ENCODE measurements around the gene PDXDC1.
"Not testable (repeated sequence)": the region's sequence is repeated elsewhere in the genome, so short reads cannot be mapped to it uniquely, and the experiment has no call there.

The PDXDC1 gene

GRCh38 chr16:15071916-15072769 lies 97.3 kb downstream of the PDXDC1 start:
- not testable (repeated sequence) for DNase-seq

DNA sequence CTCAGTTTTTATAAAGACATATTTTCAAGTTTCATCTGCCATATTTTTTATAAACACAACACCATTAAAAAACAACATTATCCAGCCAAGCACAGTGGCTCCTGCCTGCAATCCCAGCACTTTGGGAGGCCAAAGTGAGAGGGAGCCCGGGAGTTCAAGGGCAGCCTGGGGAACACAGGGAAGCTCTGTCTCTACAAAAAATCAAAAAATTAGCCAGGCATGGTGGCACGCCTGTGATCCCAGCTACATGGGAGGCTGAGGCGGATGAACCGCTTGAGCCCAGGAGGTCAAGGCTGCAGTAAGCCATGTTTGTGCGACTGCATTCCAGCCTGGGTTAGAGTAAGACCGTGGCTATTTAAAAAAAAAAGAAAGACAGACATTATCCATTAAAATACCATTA lies 98.3 kb downstream of the PDXDC1 start:
- DNase-seq, result no peak

DNA sequence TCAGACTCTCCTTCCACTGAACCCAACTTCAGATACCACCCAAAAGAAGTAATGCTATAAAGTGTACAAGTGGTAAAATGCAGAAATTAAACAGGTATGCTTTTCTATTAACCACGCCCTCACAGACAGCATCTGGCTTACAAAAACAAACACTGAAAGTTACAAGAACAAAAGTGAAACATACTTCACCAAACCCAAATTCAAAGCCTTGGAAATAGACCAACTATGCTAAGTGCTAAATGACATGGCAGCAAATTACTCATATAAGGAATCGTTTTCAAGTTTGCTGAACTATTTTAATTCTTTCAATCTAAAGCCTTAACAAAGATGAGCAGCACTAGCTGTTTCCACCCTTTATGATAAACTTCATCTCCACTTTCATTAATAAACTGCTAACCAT lies 101.3 kb downstream of the PDXDC1 start:
- DNase-seq, result not testable (repeated sequence)

GRCh38 chr16:15080883-15081282 lies 106.1 kb downstream of the PDXDC1 start:
- DNase-seq, result not testable (repeated sequence)

DNA sequence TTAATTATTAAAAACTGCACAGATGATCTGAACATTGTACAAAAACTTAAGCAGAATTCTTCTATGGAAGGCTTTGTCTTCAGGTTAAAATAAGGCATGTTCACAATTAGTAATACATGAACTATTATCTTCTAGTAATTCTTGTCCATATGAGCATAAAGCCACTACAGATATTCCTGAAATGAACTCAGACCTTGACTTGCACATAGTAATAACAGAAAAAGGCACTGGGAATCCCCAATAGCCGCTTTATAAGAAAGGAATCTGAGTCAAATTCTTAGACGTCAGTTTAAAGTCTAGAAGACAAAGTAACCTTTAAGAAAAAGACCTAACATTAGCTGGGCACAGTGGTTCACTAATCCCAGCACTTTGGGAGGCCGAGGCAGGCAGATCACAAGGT lies 108.0 kb downstream of the PDXDC1 start:
- not testable (repeated sequence) for DNase-seq

DNA sequence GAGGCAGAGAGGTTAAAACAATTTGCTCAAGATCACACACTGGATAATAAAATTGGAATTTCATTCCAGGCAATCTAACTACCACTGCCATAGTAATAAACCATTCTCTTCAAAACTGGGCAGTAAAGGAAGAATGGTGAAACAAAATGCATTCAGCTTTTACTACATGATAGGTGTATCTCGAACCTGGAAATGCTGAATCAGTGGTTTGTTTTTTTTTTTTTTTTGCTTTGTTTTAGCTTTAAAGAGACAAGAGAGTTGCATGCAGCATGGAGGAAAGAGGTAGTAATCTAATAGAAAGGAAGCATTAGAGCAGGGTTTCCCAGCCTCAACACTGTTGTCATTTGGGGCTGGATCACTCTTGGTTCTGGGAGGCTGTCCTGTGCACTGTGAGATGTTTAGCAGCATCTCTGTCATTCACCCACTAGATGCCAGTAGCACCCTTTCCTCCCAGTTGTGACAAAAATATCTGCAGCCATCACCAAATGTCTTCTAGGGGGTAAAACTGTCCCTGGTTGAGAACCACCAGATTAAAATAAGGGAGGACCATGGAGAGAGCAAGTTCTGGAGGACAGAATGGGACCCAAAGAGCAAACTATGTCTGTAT lies 115.9 kb downstream of the PDXDC1 start:
- DNase-seq, result not testable (repeated sequence)

DNA sequence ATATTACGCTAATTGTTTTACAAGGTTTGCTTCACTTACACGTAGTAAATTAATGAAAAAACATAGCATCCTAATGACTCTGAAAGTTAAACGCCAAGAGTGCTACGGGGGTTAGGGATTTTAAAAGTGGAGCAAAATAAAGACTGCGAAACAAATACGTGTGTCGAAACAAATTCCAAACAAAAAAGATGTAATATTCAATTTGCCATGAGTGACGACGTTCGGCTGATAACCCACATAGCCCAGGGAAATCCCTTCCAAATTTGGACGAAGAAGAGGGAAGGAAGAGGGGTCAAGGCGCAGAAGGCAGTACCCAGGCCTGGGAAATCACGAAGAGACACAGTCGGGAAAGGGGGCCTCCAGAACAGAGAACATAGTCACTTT lies 118.7 kb downstream of the PDXDC1 start:
- DNase-seq, result not testable (repeated sequence)

- DNase-seq, result peak; percentile 76
These were observed 119.4 kb downstream of the PDXDC1 start, which contains the start of gene RRN3 for GRCh38 chr16:15093955-15094827. TSS of gene RRN3 (minus strand) at chr16:15094272. CDS start at chr16:15094233, 39 bp downstream.

GRCh38 chr16:15096583-15096972 lies 121.8 kb downstream of the PDXDC1 start:
- not testable (repeated sequence) for DNase-seq

GRCh38 chr16:15099366-15099909 lies 124.6 kb downstream of the PDXDC1 start:
- not testable (repeated sequence) for DNase-seq

DNA sequence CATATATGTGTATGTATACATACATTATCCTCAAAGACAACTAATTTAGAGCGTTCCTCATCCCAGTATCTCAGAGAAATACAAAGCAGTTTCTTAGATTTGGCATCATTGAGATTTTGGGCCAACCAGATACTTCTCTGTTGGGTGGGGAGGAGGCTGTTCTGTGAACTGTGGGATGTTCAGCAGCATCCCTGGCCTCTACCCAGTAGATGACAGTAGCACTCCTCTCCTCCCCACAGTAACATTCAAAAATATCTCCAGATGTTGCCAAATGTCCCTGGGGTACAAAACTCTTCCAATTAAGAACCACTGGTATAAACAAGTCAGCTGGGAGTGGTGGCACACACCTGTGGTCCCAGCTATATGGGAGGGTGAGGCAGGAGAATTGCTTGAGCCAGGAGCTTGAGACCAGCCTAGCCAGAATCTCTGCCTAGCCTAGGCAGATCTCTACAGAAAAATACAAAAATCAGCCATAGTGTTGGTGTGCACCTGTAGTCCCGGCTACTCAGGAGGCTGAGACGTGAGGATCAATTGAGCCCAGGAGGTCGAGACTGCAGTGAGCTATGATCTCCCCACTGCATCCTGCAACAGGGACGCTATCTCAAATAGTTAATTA lies 125.7 kb downstream of the PDXDC1 start:
- DNase-seq, result not testable (repeated sequence)

GRCh38 chr16:15127641-15128425 lies 153.0 kb downstream of the PDXDC1 start:
- not testable (repeated sequence) for DNase-seq

GRCh38 chr16:15130256-15130932 lies 155.6 kb downstream of the PDXDC1 start:
- not testable (repeated sequence) for DNase-seq

GRCh38 chr16:15130943-15131700 lies 156.3 kb downstream of the PDXDC1 start:
- DNase-seq, result not testable (repeated sequence)

DNA sequence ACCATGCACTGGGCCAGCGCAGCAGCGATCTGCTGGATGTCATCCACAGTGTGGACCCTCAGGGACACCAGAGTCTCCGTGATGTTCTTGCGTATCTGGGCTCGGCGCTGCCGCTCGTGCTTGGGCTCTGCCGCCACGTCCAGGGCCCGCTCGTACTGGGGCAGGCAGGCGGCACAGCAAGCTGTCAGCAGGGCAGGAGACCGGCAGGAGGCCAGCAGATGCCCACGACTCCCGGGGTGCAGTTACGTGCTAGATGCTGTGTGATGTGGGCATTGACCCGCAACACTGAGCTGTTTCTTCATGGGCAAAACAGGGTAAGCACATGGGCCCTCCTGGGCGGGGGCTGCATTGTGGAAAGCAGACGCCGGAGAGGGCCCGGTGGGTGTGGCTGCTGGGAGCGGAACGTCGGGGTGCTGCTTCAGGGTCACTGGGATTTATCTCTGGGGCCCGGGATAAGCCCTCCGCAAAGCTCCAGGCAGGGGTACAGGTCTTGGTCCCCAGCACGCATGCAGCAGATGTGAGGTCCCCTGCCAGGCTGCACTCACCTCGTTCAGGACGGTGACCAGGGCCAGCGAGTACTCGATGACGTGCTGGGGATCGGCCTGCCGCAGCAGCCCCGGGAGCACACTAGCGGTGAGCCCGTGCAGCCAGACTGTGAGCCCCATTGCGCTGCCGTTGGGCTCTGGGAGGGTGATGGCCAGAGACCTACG lies 158.0 kb downstream of the PDXDC1 start:
- not testable (repeated sequence) for DNase-seq

DNA sequence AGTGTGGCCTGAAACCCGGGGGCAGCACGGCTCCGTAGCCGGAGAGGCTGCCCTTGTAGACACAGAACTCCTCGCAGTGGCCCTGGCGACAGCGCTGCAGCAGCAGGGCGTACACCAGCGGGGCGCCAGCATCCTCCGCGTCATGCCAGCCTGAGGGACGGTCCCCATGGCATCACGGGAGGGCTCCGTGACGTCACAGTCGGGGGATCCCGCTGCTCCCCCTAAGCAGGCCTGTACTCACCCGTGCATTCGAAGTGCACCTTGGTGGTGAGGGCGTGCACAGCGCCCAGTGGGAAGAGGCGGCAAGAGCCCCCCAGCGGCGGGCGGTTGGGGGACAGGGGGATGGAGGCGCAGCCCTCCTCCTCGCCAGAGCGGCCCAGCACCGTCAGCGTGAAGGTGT lies 158.7 kb downstream of the PDXDC1 start:
- not testable (repeated sequence) for DNase-seq

DNA sequence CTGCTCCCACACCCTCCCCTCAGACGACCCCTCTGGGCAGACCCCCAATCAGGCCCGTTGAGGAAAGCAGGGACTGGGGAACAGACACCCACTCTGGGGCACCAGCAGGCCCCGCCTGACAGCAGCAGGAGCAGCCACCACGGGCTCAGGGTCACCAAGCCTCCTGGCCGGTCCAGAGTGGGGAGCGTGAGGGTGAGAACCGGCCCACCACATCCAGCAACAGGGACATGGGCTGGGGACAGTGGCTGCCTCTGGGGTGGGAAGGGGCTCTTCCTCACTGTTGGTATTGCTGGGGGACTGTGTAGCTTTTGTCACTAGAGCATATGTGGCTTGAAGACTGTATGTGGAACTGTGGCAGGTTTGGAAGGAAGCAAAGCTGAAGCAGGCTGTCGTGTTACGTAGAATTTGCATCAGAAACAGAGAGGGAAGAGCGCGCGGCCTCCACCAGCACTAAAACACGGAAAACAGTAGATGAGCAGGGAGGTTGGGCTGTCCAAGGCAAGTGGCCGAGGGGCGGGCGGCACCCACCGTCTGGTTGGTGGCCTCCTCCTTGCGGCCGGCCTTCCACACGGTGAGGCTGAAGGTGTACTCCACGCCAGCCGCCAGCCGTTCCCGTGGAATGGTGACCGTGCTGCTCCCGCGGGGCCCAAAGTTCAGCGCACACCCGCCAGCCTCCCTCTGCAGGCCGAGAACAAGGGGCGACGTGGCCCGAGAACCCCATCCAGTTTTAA lies 160.1 kb downstream of the PDXDC1 start:
- not testable (repeated sequence) for DNase-seq

- not testable (repeated sequence) for DNase-seq
These were observed 160.9 kb downstream of the PDXDC1 start for GRCh38 chr16:15135483-15136360.
